Spleen (tissue), 11 donors: ENCODE measurements around the gene TMEM212. TPM values are rescaled to one million over a fixed set of nuclear protein-coding genes. Genes with fewer than 3 reads are reported as not detected.

ENCODE experiments used
- DNase-seq: peaks from one replicate; pipeline ENCODE4 v3.0.0-alpha.2; 2020
- H3K27ac ChIP-seq, 8 donors: fragments of 200-600 bp; sonication (generic) in 7 of 8; 1 replicate in 4 of 8; 2 replicates in 4 of 8; pipeline versions ENCODE4 v1.5.0 to v1.8.0; 2016 to 2021; ENCODE audit warnings: inconsistent platforms in 4 of 8, mild to moderate bottlenecking in 4 of 8, moderate library complexity in 1 of 8
- H3K27me3 ChIP-seq, 7 donors: fragments of 200-600 bp; sonication (generic) in 6 of 7; replicated peaks in 1 of 7; 1 replicate in 4 of 7; 2 replicates in 3 of 7; pipeline versions ENCODE4 v1.5.0 to v1.8.0; 2016 to 2021; ENCODE audit warnings: inconsistent platforms in 3 of 7, mild to moderate bottlenecking in 1 of 7
- H3K36me3 ChIP-seq, 6 donors: fragments of 200-600 bp; sonication (generic) in 5 of 6; 1 replicate in 4 of 6; 2 replicates in 2 of 6; pipeline versions ENCODE4 v1.5.0 to v1.8.0; 2016 to 2021; ENCODE audit warnings: inconsistent platforms in 2 of 6
- H3K4me1 ChIP-seq, 6 donors: fragments of 200-600 bp; sonication (generic) in 5 of 6; 1 replicate in 3 of 6; 2 replicates in 3 of 6; pipeline versions ENCODE4 v1.5.0 to v1.8.0; 2016 to 2021; ENCODE audit warnings: inconsistent platforms in 3 of 6
- H3K4me3 ChIP-seq, 8 donors: fragments of 200-600 bp; sonication (generic) in 7 of 8; 1 replicate in 4 of 8; 2 replicates in 4 of 8; pipeline versions ENCODE4 v1.5.0 to v1.8.0; 2016 to 2021; ENCODE audit warnings: inconsistent platforms in 4 of 8, mild to moderate bottlenecking in 4 of 8, moderate library complexity in 2 of 8
- H3K9me3 ChIP-seq, 8 donors: fragments of 200-600 bp; sonication (generic) in 7 of 8; 1 replicate in 4 of 8; 2 replicates in 4 of 8; pipeline versions ENCODE4 v1.5.0 to v1.8.0; 2016 to 2021; ENCODE audit warnings: inconsistent platforms in 4 of 8
- POLR2A ChIP-seq, 3 donors: fragments of 450-650 bp; IDR thresholded peaks; one replicate each; pipeline ENCODE4 v1.5.1; 2017; ENCODE audit warnings: antibody characterized with exemption in 3 of 3, mild to moderate bottlenecking in 1 of 3
- POLR2AphosphoS5 ChIP-seq, 3 donors: sonication (generic); formaldehyde crosslinking; IDR thresholded peaks; one replicate each; pipeline ENCODE4 v1.5.1; 2017; ENCODE audit warnings: antibody characterized with exemption in 3 of 3
- WGBS, 5 donors: extraction: QIAGEN DNeasy Blood & Tissue Kit in 3 of 5; methylation state at CpG; one replicate each; pipeline versions ENCODE4 v1.1.5 to v1.1.7; 2013 to 2018; 5-methylcytosine and 5-hydroxymethylcytosine counted together
- intact Hi-C: fragments of 100-400 bp; cut with DNase I; formaldehyde crosslinking; loops from one replicate; pipeline ENCODE4 v1.15.0; 2023; ENCODE audit warnings: low total_unique reads
- polyA plus RNA-seq, 3 donors: library from polyadenylated mRNA; stranded (reverse); fragments of 200-250 nt; gene quantifications; one replicate each; pipeline ENCODE4 v1.2.1, GENCODE V29; 2013
- total RNA-seq, 7 donors: library from RNA; depleted of rRNA in 3 of 7; stranded (reverse); fragments of >200 nt in 3 of 7; fragmentation: NEBNext Ultra II Directional in 4 of 7; extraction: Animal tissue kit (Norgen Biotek cat#: 25700) in 4 of 7; gene quantifications; one replicate each; pipeline versions ENCODE4 v1.1.0 to v1.2.1, GENCODE V29; 2016 to 2021
- TF ChIP-seq, protein P1 (sequence below), 11 experiments: fragments of 200-600 bp in 7 of 11; fragments of 450-650 bp in 4 of 11; sonication (generic) in 4 of 11; IDR thresholded peaks in 8 of 11; conservative IDR thresholded peaks in 3 of 11; 1 replicate in 7 of 11; 2 replicates in 4 of 11; pipeline versions ENCODE4 v1.4.0 to v1.8.0; 2016 to 2021; ENCODE audit warnings: antibody characterized with exemption in 11 of 11, inconsistent platforms in 4 of 11, mild to moderate bottlenecking in 1 of 11
- donor health status: healthy with polysubstance abuse.
- donor health status: DM: no; HTN: no; CAD: no; lungs with moderate emphysema.
- donor health status: DM: no; HTN: no; CAD: no.
- donor health status: Bipolar disorder and iron deficiency.
- donor health status: healthy.
- donor health status: DM: no; HTN: no; CAD: no.
- donor health status: DM: yes; HTN: yes; CAD: no.

The TMEM212 gene
- total and polyA plus RNA-seq, 10 donors = not detected

DNA sequence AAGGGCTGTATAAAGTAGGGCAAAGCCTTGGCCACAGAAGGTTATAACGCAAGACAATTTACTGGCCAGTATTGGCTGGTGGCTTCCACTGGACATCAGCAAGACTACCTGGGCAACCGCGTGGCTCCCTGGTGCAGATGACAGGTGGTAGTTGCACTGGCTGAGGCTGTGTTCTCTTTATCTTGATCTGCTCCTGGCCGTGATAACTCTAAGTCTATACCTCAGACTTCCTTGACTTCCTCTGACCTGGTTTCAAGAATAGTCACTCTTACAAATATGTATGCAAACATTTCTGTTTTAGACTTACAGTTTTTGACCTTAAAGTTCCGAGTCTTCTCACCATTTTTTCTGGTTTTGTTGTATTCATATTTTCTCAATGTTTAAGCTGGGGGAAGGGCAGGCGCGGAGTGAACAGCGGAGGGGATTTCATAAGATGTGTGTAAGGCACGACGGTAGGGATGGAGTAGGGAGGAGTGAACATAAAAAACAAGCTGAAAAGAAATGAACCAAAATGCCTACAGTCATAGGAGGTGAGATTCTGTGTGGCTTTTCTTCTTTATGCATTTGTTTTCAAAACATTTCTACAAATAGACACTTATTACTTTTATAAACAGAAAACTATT lies 15.2 kb upstream of the TMEM212 start:
- Histone ChIP-seq H3K36me3 (no peaks in the 10 kb centered on the region), H3K27ac (peak overlapping the region in 7 of 8 donors; percentile 51 to 89 (median 80)), H3K9me3 (no peaks in the 10 kb centered on the region), H3K27me3 (no peaks in the 10 kb centered on the region), H3K4me3 (no peak overlapping the region), H3K4me1 (peaks cover 5 to 48% (median 26%) of the 10 kb centered on the region in 6 donors)
- no peak for DNase-seq
- TF ChIP-seq POLR2AphosphoS5 (IDR thresholded peaks at IDR 0.05) = no peak
- TF ChIP-seq, protein P1, sequence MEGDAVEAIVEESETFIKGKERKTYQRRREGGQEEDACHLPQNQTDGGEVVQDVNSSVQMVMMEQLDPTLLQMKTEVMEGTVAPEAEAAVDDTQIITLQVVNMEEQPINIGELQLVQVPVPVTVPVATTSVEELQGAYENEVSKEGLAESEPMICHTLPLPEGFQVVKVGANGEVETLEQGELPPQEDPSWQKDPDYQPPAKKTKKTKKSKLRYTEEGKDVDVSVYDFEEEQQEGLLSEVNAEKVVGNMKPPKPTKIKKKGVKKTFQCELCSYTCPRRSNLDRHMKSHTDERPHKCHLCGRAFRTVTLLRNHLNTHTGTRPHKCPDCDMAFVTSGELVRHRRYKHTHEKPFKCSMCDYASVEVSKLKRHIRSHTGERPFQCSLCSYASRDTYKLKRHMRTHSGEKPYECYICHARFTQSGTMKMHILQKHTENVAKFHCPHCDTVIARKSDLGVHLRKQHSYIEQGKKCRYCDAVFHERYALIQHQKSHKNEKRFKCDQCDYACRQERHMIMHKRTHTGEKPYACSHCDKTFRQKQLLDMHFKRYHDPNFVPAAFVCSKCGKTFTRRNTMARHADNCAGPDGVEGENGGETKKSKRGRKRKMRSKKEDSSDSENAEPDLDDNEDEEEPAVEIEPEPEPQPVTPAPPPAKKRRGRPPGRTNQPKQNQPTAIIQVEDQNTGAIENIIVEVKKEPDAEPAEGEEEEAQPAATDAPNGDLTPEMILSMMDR (IDR thresholded peaks at IDR 0.05 in 8 of 11, conservative IDR thresholded peaks at IDR 0.05 in 3 of 11) = no peak
- TF ChIP-seq POLR2A (IDR thresholded peaks at IDR 0.05) = no peak
- intact Hi-C loops = no loop called here
- WGBS, 5 donors = 41 to 71% (median 58%) methylated on average over 10 of the region's 10 CpGs

DNA sequence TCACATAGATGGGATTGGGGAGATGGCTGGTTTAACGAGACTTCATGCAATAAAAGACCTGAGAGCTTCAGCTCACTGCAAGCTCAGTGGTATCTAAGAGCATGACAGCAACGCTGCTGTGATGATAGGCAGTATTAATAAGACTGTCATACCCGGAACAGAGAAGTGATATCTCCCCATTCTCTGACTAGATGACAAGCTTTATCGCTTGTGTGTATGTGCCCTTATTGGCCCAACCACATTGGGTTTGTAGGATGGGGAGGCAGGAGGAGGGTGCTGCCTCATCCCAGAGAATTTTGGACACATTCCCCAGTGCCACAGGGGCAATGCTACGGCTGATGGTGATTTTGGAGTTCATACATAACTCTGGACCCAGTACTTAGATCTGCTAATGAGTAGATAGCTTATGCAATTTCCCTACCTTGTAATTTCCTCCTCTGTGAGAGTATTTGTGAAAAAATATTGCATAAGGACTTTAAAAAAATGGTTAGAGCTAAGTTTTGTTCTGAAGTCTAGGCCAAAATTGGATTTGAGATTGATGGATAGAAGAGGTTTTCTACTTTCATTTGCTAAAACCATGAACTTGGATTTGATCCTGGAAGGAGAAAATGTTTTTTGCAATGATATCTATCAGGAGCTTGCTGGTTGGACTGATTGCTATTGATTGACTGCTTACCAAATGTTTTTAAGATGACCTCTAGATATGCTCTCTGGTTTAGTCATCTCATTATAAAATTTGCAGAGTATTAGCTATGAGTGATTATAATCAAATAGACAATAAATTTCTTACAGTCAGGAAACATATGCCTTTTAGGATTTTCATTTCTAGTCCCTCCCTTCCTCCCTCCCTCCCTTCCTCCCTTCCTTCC lies 14.0 kb upstream of the TMEM212 start:
- Histone ChIP-seq H3K36me3 (no peaks in the 10 kb centered on the region), H3K4me3 (no peak overlapping the region), H3K27me3 (no peaks in the 10 kb centered on the region), H3K4me1 (peaks cover 5 to 54% (median 29%) of the 10 kb centered on the region in 6 donors), H3K9me3 (no peaks in the 10 kb centered on the region), H3K27ac (peak overlapping the region; percentile 22 to 89 (median 72))
- intact Hi-C loops = no loop called here
- 38 to 83% (median 59%) methylated on average over 5 of the region's 5 CpGs for WGBS, 5 donors
- no peak for DNase-seq
- TF ChIP-seq POLR2A (IDR thresholded peaks at IDR 0.05) (no peak), POLR2AphosphoS5 (IDR thresholded peaks at IDR 0.05) (no peak)
- TF ChIP-seq, protein P1 (IDR thresholded peaks at IDR 0.05 in 8 of 11, conservative IDR thresholded peaks at IDR 0.05 in 3 of 11) = no peak

DNA sequence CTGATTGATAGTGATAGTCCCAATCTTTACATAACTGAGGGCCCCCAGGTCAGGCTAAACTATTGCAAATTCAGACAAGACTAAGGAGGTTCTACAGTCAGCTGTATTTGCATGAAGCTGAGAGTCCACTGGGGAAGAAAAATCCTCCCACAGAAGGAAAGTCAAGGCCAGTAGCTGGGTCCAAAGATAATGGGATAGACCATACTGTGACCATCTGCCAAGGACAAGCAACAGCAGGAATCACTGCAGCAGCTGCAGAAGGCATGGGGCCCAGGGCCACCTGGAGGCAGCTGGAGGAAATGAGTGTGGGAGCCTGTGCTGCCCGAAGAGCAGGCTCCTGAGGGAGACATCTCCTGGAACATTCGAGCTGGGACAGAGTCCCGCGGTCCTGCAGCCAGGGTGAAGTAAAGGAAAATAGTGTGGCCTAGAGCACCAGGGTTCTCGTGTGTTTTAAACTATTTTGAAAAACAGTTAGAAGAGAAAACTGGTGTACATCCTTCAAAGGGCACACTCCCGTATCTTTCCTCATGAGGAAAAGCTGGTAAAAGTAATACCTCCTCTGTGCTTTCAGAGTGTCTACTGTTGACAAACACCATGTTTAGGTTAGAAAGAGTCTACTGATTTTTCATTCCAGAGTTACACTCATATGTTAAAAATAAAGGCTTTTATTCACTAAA lies 13.2 kb upstream of the TMEM212 start:
- Histone ChIP-seq H3K36me3 (no peaks in the 10 kb centered on the region), H3K9me3 (no peaks in the 10 kb centered on the region), H3K4me3 (no peak overlapping the region), H3K27me3 (no peaks in the 10 kb centered on the region), H3K27ac (peak overlapping the region in 7 of 8 donors; percentile 51 to 89 (median 80)), H3K4me1 (peaks cover 5 to 55% (median 36%) of the 10 kb centered on the region in 6 donors)
- 18 to 39% (median 27%) methylated on average over 6 of the region's 6 CpGs for WGBS, 5 donors
- intact Hi-C loops = loop anchor here (10.0 kb wide), 1 partner anchor 185 kb away; no protein-coding TSS in a partner anchor
- no peak for TF ChIP-seq POLR2A (IDR thresholded peaks at IDR 0.05)
- peak; percentile 56 to 78 (median 69) for TF ChIP-seq POLR2AphosphoS5 (IDR thresholded peaks at IDR 0.05)
- TF ChIP-seq, protein P1 (IDR thresholded peaks at IDR 0.05 in 8 of 11, conservative IDR thresholded peaks at IDR 0.05 in 3 of 11) = peak in 8 of 11 experiments; percentile 34 to 61 (median 50)
- DNase-seq = peak; percentile 89
